GM21825 (cell line): ENCODE measurements around the gene SRP68.
"Not testable (repeated sequence)": the region's sequence is repeated elsewhere in the genome, so short reads cannot be mapped to it uniquely, and the experiment has no call there.

Experiments
- ATAC-seq: cut with Tn5 transposase; IDR thresholded peaks from one replicate; pipeline ENCODE4 v1.9.1; 2021; ENCODE audit warnings: mild to moderate bottlenecking, moderate library complexity; ENCODE audit not compliant: unreplicated experiment

SRP68 gene

DNA sequence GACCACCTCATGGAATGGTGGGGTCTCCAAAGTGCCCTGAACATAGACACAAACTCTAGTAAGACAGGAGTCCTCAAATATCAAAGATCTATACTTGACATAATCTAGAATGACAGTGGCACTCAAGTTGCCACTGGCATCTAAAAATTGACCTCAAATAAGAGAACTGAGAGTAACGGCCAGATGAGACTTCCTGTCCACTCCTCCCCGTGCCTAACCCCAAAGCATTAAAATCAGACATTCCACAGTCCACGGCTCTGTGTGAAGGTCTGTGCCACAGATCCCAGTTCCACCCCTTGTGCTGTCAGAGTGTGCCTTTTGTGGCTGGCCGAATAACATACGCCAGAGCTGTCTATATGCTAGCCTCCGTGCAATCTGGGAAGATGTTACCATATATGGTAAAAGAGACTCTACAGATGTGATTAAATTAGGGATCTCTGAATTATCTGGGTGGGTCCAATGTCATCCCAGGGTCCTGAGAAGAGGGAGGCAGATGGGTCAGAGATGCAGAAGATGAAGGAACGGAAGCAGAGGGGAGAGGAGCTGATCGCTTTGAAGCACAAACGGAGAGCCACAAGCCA is 24.2 kb downstream of the SRP68 start:
- ATAC-seq: no peak

DNA sequence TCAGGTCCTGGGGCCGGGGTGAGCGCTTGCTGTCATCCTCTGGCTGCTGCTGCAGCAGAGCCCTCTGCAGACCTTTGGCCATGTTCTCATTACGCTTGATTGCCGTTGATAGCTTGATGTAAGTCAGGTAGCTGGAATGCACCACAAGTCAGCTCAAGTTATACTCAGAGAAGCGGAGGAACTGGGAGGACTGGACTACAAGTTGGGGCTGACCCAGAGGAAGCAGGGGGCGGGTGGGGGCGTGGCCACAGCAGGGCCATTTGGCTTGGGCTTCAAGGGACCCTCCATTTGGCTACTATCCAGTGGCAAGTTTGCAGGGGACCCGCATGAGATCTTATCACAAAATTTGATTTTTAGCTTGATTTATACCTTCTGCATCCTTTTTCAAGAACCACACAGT is 26.3 kb downstream of the SRP68 start:
- ATAC-seq: no peak

DNA sequence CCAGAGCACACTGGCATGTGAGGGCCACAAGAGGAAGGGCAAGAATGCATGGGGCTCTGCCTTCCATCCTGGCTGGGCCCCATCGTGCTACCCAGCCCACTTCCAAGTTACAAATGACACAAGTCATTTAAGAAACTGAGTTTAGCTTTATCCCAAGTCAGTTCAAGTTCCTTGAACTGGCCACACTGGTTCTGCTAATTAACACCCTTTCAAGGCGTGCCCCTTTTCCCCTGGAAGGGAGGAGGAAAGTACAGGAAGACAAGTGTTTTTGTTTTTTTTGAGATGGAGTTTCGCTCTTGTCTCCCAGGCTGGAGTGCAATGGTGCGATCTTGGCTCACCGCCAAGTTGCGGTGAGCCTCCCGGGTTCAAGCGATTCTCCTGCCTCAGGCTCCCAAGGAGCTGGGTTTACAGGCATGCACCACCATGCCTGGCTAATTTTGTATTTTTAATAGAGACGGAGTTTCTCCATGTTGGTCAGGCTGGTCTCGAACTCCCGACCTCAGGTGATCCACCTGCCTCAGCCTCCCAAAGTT is 27.8 kb downstream of the SRP68 start:
- not testable (repeated sequence) for ATAC-seq

DNA sequence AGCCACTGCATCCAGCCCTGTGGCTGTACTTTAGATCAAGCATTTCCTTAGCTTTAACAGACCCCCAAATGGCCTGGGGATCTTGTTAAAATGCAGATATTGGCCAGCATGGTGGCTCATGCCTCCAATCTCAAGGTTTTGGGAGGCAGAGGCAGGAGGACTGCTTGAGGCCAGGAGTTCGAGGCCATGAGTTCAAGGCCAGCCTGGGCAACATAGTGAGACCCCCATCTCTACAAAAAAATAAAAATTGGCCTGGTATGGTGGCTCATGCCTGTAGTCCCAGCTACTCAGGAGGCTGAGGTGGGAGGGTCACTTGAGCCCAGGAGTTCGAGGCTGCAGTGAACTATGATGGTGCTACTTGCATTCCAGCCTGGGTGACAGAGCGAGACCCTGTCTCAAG is 29.4 kb downstream of the SRP68 start:
- ATAC-seq: not testable (repeated sequence)

DNA sequence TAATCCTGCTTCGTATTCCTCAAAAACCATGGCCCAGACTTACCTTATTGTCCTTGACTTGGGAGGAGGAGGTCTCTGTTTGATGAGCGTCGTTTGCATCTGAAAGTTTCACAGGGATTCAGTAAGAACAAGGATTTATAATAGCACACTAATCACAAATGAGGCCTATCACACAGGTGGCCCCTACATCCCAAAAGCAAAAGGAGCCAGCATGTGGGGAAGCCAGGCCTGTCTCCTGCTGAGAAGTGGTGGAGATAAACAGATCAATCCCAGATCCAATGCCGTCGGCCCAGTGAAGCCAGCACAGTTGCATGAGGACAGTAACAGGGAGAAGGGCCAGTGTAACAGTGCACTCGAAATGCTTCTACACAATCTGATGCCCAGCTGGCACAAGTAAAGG is 31.9 kb downstream of the SRP68 start:
- ATAC-seq: no peak

DNA sequence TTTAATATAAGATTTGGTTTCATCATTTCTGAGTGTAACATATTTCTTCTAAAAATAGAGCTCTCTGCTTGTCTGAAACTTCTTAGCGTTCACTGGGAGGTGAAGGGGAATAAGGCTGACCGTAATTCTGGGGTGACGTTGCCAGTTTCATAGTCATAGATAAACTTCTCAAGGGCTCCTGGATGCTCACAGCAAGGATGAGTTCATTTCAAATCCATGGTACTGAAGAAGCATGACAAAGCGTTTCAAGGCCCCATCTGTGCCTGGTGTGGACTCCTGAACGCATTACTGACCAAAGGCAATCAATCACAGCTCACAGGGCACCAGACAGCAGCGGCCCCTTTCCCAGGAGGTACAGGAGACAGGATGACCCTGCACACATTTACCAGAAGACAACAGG is 33.2 kb downstream of the SRP68 start:
- ATAC-seq: no peak

DNA sequence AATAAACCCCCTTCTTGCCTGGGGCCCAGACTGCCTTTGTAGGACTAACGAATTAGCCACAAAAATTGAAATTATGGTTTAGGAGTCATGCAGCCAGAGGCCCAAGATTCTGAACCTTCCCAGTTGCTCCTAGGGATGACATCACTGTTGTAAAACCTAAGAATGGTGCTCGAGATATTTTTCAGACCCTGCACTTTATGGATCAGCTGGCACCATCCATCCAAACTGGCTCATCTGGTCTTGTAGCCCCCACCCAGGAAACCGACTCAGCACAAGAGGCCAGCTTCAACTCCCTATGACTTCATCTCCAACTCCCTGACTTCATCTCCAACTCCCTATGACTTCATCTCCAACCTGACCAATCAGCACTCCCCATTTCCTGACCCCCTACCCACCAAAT is 34.3 kb downstream of the SRP68 start:
- no peak for ATAC-seq

DNA sequence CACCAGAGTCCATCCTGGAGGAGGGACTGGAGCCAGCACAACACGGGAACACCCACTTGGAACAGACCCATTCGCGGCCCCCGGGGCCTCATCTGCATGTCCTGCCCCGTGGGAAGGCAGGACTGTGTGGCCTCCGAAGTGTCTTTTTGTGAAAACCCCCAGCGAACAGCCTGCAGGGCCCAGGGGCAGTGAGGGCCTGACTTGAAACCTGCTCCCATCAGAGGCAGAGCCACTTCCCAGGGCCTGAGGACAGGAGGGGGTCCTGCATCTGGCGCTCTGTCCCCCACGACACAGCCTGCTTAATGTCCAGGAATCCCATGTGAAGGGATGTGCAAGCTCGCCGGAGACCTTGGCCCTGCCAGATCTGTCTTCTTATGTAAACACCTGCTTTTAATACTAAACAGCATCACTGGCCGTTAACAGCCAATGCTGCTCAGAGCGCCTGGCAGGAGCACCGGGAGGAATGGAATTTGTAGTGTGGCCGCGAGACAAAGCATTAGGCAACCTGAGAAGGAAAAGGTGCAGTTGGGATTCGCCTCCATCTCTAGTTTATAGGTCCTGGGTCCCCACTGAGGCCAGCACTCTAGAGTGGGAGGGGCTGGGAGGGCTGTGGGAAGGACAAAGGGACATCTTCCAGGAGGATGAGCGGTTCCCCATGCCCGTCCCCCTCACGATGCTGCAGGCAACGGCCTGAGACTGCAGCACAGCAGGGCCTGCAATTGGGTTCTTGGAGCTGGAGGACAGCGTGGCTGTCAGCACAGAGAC is 35.6 kb downstream of the SRP68 start:
- ATAC-seq: no peak

DNA sequence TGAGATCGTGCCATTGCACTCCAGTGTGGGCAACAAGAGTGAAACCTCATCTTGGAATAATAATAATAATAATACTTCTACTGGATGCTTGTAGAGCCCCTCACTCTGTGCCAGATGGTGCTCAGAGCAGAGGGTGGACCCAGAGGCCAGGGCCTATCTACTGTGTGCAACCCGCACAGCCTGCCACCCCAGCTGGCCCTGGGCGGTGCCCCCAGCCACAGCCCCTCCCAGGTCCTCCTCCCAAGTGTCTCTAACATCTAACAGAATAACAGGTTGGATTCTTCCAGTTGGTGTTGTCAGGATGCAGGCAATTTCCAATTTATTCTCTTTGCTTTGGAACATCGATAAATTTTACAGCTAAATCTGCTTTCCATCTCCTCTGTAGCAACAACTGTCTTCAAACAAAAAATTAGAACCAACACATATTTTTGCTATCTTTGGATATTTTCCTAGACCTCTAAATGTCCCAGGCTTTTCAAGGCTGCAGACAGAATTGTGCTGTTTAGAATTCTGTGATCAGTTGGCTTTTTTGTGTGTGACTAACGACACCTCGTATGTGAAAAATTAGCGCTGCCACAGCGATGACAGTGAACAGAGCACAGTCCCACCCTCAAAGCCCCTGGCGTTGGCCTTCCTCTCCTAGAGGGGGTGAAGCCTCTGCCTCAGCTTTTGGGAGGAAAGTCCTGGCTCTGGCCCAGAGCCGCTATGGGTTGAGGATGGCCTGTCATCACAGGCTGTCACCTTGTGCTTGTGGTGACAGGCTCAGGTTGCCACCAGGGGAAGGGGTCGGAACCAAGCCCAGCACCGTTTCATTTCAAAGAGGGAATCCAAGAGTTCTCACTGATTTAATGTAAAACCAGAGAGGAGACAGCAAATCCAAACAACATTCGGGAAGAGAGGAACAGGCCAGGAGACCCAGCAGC is 37.6 kb downstream of the SRP68 start:
- no peak for ATAC-seq

DNA sequence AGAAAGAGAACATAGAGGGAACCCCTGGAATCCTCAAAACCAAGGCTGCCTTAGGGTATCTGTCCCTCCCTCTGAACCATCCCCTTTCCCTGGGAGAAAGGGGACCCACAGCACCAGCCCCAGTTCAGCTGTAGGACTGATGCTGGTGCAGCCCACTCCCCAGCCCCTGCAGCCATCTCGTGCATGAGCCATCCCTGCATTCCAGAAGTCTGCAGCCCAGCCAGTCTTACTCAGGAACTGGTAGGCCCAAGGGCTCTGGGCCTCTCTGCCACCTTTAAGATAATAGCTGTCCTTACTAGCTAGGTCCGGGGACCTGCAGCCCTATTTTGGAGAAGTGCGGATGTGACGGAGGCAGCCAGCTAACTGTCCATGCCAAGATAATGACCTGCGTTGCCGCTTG is 39.2 kb downstream of the SRP68 start:
- no peak for ATAC-seq

DNA sequence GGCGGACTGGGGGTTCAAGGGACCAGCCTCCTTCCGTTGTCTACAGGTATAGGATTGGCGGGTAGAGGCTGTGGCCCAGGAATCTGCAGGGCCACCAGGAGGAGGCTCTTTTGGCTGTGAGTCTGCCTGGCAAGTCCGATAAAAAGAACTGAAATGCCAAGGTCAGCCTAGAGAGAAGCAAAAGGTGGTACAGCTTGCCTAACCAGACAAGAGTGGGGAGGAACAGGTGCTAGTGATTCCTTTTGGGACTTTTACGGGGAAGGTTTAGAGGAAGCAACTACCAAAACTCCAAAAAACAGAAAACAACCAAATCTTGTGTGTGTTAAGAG is 39.6 kb downstream of the SRP68 start:
- ATAC-seq: no peak

DNA sequence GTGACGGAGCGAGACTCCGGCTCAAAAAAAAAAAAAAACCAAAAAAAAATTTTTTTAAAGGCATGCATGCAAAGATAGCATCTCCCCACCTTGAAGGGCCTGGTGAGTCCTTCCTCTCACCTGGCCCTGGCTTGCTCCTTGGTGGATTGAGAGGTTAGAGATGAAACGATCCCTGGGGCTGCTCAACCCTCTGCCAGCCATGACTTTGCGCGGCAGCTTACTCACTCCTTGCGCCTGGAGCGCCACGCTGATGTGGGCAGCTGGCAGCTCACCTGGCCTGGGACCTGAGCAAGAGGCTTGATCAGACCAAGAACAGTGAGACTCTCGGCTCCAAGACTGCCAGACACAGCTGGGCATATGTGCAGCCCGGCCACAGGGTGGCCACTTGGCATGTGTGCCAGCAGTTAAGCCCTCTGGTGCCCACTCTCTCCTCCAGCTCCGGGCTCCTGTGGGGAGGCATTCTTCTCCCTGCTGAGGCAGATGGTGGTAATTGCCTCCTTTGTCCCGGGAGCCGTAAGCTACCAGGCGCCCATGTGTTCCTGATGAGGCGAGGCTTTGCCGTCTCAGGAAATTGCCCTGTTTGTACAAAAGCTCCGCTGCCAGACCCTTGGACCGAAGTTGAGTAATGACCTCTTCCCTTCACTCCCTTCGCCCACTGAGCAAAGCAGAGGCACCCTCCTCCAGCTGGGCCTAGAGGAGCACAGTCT is 40.1 kb downstream of the SRP68 start:
- ATAC-seq: no peak

DNA sequence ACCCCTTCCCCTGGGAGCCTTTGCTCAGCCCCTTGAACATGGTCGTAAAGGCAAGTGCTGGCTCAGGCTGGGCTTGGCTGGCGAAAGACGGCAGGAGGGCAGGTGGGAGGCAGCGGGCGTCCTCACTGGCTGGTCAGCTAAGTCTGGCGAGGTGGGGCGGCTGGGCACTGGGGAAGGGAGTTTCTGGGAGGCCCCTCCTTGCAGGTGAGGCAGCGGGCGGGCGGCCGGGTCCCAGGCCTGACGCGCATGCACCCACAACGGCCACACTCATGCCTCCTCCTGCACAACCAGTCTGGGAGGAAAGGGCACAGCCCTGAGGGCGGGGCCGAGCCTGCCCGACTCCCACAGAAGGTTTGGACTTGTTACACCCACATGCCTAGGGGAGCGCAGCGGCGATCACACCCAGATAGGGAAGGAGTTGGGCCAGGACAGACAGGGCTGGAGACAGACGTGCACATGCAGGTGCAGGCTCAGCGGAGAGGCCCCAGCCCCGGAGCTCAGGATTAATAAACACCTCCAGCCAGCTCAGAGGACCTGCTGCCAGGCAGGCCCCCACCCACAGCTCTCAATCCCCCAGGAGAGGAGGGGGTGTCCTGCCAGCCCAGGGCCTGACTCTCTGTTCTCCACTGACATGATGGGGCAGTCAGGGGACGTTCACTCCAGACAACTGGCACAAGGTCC is 45.0 kb downstream of the SRP68 start, which contains the start of gene EVPL:
EVPL (minus strand) TSS at position 148 of the 681 bp plus-strand sequence; CDS start at position 40, 108 bp downstream.
- ATAC-seq: no peak

DNA sequence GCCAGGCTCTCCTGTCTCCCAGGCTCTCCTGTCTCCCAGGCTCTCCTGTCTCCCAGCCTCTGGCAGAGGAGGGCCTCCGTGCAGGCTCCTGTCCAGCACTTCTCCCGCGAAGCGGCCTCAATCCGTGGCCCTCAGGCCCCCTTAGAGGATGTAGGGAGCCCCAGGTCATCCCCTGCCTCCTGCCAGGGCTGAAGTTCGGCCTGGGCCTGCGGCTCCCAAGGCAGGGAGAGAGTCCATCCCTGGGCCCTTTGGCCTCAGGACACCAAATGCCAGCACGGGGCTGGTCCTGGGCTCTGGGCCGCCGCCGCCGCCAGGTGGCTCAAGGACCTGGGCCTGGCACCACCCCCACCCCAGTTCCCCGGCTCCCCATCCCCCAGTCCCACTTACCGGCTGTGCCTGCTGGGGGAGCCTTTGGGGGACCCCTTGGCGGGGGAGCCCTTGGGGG is 45.6 kb downstream of the SRP68 start:
- ATAC-seq: no peak

DNA sequence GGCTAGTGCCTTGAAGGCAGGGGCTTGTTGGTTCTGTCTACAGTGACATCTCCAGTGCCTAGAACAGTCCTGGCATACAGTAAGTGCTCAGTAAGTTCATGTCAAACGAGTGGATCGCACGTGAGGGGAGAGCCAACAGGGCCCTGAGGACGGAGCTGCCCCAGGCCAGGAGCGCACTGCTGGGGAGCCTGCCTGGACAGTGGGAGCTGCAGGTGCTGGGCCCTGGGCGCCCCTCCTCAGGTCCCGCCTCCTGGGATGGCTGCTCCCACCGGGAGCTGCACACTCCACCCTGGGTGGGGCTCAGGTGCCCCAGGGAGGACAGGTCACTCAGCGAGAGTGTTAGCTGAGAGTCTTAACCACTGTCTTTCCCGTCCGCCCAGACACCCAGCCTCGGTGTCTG is 47.0 kb downstream of the SRP68 start:
- ATAC-seq: no peak

DNA sequence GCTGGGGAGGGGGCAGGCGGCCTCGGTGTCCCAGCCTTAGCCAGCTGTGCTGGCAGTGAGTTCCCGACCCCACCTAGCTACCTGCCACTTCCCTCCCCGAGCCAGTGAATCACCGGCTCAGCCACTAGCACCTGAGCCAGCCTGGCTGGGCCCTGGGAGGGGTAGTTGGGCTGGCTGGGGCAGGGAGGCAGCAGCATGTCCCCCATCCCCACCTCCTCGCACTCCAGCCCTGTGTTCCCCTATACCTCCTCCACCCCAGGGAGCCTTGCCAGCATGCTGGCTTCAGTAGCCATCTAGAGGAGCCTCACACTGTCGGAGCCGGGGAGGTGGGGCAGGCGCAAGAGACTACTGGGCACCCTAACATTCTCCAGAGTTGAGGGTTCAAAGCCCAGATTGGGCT is 48.0 kb downstream of the SRP68 start:
- ATAC-seq: no peak

DNA sequence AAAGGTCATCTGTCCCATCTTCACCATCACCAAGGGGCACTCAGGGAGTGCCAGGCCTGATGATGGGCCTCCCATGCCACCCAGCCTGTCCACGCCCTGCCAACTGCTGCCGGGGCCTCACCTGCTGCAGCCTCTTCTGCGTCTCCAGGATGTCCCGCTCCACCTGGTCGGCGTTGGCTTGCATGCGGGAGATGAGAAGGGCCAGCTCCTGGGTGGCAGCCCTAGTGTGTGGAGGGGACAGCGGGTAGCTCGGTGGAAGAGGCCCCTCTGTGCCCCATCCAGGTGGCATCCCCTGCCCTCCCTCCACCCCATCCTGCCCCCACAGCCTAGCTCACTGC is 48.4 kb downstream of the SRP68 start:
- ATAC-seq: no peak

DNA sequence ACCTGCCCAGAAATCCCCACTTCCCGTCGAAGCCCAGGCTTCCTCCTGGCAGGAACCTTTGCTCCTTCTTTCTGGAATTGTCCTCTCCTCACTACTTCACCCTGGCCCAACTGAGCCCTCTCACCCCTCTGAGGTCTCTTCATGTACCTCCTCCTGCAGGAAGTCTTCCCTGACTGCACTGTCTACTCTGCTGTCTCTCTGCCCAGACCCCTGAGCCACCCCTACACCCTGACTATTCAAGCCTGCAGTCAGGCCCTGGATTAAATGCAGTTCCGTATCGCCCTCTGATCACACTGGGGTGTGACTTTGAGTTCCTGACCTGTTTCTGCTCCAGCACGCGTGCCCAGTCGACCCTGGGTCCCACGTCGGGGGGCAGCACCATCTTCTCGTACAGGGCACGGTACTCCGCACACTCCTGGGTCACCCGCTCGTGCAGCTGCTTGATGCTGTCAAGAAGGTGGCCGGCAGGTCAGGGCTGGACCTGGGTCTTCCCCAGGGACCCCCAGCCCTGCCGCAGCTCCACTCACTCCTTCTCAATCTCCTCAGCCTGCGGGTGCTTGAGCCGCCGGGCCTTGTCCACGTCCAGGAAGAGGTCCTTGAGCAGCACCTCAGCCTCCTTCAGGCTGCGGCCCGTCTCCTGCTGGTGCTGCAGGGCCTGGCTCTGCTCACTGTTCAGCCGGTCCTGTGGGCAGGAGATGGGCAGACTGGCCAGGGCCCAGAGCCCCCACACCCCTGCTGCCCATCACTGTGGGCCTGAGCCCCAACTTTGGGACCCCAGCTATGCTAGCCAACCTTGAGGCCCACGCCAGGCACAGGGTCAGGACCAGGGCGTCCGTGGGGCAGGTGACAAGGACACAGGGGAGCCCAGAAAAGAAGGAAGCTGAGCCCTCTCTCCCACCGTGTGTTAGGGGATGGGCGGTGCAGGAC is 49.1 kb downstream of the SRP68 start:
- no peak for ATAC-seq

DNA sequence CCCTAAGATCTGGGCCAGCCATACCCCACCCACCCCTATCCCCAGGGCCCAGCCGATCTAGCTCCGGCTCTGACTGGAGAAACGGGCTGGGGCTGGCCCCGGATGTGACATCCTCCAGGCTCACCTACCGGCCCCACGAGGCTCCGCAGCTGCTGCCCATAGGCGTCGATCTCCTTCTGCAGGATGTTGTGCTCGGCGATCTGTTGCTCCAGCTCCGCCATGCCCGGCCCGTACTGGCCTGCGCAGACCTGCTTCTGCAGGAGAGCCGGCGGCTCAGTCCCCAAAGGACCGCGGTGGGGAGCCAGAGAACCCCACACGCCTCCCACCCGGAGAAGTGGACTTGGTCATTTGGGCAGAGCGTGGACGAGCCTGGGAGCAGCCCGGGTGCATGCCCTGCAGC is 50.0 kb downstream of the SRP68 start:
- no peak for ATAC-seq
